Esophagus squamous epithelium (tissue), 5 donors: Measurements from ENCODE around the gene TMEM120B. TPM values are rescaled to one million over a fixed set of nuclear protein-coding genes. Genes with fewer than 3 reads are reported as not detected.
A peak's percentile ranks its signal among the peaks of the same experiment; 100 is the strongest.
"Not testable (repeated sequence)": the region's sequence is repeated elsewhere in the genome, so short reads cannot be mapped to it uniquely, and the experiment has no call there.

ENCODE experiments used
- DNase-seq: peaks from one replicate; lab custom pipeline; 2025; lab: John Stamatoyannopoulos, UW
- H3K27ac ChIP-seq, 4 donors: fragments of 200-600 bp; sonication (generic); one replicate each; pipeline ENCODE4 v1.5.1; 2016 to 2019; ENCODE audit warnings: mild to moderate bottlenecking in 1 of 4
- H3K27me3 ChIP-seq, 4 donors: fragments of 200-600 bp; sonication (generic); 1 replicate in 3 of 4; 2 replicates in 1 of 4; pipeline versions ENCODE4 v1.5.1 to v1.6.0; 2017 to 2021; ENCODE audit warnings: antibody characterized with exemption in 1 of 4
- H3K36me3 ChIP-seq, 3 donors: fragments of 200-600 bp; sonication (generic); one replicate each; pipeline ENCODE4 v1.5.1; 2016 to 2019
- H3K4me1 ChIP-seq, 3 donors: fragments of 200-600 bp; sonication (generic); one replicate each; pipeline ENCODE4 v1.5.1; 2017 to 2019
- H3K4me3 ChIP-seq, 4 donors: fragments of 200-600 bp; sonication (generic); 1 replicate in 3 of 4; 2 replicates in 1 of 4; pipeline ENCODE4 v1.5.1; 2016 to 2019; ENCODE audit warnings: mild to moderate bottlenecking in 2 of 4, moderate library complexity in 1 of 4
- H3K9me3 ChIP-seq, 3 donors: fragments of 200-600 bp; sonication (generic); one replicate each; pipeline ENCODE4 v1.5.1; 2016 to 2019
- POLR2A ChIP-seq, 4 donors: fragments of 450-650 bp; IDR thresholded peaks; one replicate each; pipeline ENCODE4 v1.6.1; 2017; ENCODE audit warnings: antibody characterized with exemption in 4 of 4, mild to moderate bottlenecking in 4 of 4, moderate library complexity in 3 of 4
- WGBS, 2 donors: methylation state at CpG; one replicate each; pipeline ENCODE4 v1.1.5; 2018; 5-methylcytosine and 5-hydroxymethylcytosine counted together
- intact Hi-C: fragments of 100-400 bp; cut with DNase I; formaldehyde crosslinking; loops from one replicate; pipeline ENCODE4 v1.15.0; 2022
- total RNA-seq, 4 donors: library from RNA; depleted of rRNA; stranded (reverse); fragments of >200 nt; gene quantifications; one replicate each; pipeline ENCODE4 v1.1.0, GENCODE V29; 2016
- TF ChIP-seq, protein P1 (sequence below), 6 experiments: fragments of 450-650 bp in 4 of 6; fragments of 200-600 bp in 2 of 6; sonication (generic) in 2 of 6; IDR thresholded peaks; one replicate each; pipeline ENCODE4 v1.5.1; 2016 to 2019; ENCODE audit warnings: antibody characterized with exemption in 6 of 6, mild to moderate bottlenecking in 4 of 6, moderate library complexity in 4 of 6
- donor health status: DM: yes; HTN: yes; CAD: no.

TMEM120B gene
- total RNA-seq, 4 donors from 2014 or later: 2.7 to 5.2 (median 4.5) TPM

- TF ChIP-seq POLR2A (IDR thresholded peaks at IDR 0.05): no peak
- Histone ChIP-seq H3K4me3 (no peak overlapping the region), H3K27ac (no peak overlapping the region), H3K27me3 (no peaks in the 10 kb centered on the region), H3K4me1 (peaks cover 0 to 13% (median 0%) of the 10 kb centered on the region in 3 donors), H3K36me3 (no peaks in the 10 kb centered on the region), H3K9me3 (no peaks in the 10 kb centered on the region)
- DNase-seq: no peak
- intact Hi-C loops: no loop called here
- WGBS, 2 donors: 65 to 74% methylated on average over 3 of the region's 3 CpGs
These were observed 23.6 kb upstream of the TMEM120B start for GRCh38 chr12:121688966-121689365.

GRCh38 chr12:121689430-121689829 lies 23.1 kb upstream of the TMEM120B start:
- no peaks in the 10 kb centered on the region for H3K36me3 ChIP-seq
- no peaks in the 10 kb centered on the region for H3K9me3 ChIP-seq
- H3K4me1 ChIP-seq: peaks cover 0 to 13% (median 0%) of the 10 kb centered on the region in 3 donors
- no peaks in the 10 kb centered on the region for H3K27me3 ChIP-seq
- no peak overlapping the region for H3K27ac ChIP-seq
- no peak for TF ChIP-seq POLR2A (IDR thresholded peaks at IDR 0.05)
- TF ChIP-seq, protein P1, sequence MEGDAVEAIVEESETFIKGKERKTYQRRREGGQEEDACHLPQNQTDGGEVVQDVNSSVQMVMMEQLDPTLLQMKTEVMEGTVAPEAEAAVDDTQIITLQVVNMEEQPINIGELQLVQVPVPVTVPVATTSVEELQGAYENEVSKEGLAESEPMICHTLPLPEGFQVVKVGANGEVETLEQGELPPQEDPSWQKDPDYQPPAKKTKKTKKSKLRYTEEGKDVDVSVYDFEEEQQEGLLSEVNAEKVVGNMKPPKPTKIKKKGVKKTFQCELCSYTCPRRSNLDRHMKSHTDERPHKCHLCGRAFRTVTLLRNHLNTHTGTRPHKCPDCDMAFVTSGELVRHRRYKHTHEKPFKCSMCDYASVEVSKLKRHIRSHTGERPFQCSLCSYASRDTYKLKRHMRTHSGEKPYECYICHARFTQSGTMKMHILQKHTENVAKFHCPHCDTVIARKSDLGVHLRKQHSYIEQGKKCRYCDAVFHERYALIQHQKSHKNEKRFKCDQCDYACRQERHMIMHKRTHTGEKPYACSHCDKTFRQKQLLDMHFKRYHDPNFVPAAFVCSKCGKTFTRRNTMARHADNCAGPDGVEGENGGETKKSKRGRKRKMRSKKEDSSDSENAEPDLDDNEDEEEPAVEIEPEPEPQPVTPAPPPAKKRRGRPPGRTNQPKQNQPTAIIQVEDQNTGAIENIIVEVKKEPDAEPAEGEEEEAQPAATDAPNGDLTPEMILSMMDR (IDR thresholded peaks at IDR 0.05): no peak
- DNase-seq: no peak
- 91 to 93% methylated on average over 2 of the region's 2 CpGs for WGBS, 2 donors
- H3K4me3 ChIP-seq: no peak overlapping the region
- intact Hi-C loops: no loop called here

- H3K27ac ChIP-seq, H3K4me1 ChIP-seq, intact Hi-C loops, H3K4me3 ChIP-seq, H3K27me3 ChIP-seq, DNase-seq, H3K36me3 ChIP-seq, H3K9me3 ChIP-seq: not testable (repeated sequence)
- 20 to 83% methylated on average over 2 to 3 of the region's 3 CpGs for WGBS, 2 donors
These were observed 19.8 kb upstream of the TMEM120B start for GRCh38 chr12:121692744-121693143.

- intact Hi-C loops: no loop called here
- no peak for DNase-seq
- WGBS, 2 donors: 62 to 67% methylated on average over 6 to 7 of the region's 7 CpGs
- H3K27me3 ChIP-seq: no peaks in the 10 kb centered on the region
- H3K27ac ChIP-seq: no peak overlapping the region
- H3K4me3 ChIP-seq: no peak overlapping the region
- TF ChIP-seq, protein P1 (IDR thresholded peaks at IDR 0.05): no peak
- TF ChIP-seq POLR2A (IDR thresholded peaks at IDR 0.05): no peak
- no peaks in the 10 kb centered on the region for H3K36me3 ChIP-seq
- H3K4me1 ChIP-seq: peaks cover 0 to 4% (median 0%) of the 10 kb centered on the region in 3 donors
- H3K9me3 ChIP-seq: no peaks in the 10 kb centered on the region
These were observed 19.3 kb upstream of the TMEM120B start for GRCh38 chr12:121693155-121693687.

GRCh38 chr12:121697093-121697698 lies 15.4 kb upstream of the TMEM120B start:
- H3K9me3 ChIP-seq: no peaks in the 10 kb centered on the region
- TF ChIP-seq, protein P1 (IDR thresholded peaks at IDR 0.05): peak; percentile 29 to 81 (median 70)
- no peak for TF ChIP-seq POLR2A (IDR thresholded peaks at IDR 0.05)
- no peaks in the 10 kb centered on the region for H3K27me3 ChIP-seq
- 33 to 39% methylated on average over 9 of the region's 9 CpGs for WGBS, 2 donors
- peaks cover 0 to 4% (median 0%) of the 10 kb centered on the region in 3 donors for H3K4me1 ChIP-seq
- no peak for DNase-seq
- intact Hi-C loops: no loop called here
- H3K36me3 ChIP-seq: no peaks in the 10 kb centered on the region
- H3K27ac ChIP-seq: no peak overlapping the region
- peak overlapping the region in 1 of 4 donors; percentile 28 for H3K4me3 ChIP-seq

DNA sequence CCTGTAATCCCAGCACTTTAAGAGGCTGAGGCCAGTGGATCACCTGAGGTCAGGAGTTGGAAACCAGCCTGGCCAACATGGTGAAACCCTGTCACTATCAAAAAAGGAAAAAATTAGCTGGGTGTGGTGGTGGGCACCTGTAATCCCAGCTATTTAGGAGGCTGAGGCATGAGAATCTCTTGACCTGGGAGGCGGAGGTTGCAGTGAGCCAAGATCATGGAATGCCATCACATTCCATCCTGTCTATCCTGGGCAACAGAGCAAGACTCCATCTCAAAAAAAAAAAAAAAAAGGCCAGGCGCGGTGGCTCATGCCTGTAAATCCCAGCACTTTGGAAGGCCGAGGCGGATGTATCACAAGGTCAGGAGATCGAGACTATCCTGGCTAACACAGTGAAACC lies 14.7 kb upstream of the TMEM120B start:
- H3K27ac ChIP-seq, H3K9me3 ChIP-seq, intact Hi-C loops, H3K36me3 ChIP-seq, H3K27me3 ChIP-seq, H3K4me1 ChIP-seq, DNase-seq, H3K4me3 ChIP-seq: not testable (repeated sequence)
- WGBS, 2 donors: 97 to 98% methylated on average over 5 to 6 of the region's 6 CpGs
